ENCODE data around the gene SPRR4.

DNA sequence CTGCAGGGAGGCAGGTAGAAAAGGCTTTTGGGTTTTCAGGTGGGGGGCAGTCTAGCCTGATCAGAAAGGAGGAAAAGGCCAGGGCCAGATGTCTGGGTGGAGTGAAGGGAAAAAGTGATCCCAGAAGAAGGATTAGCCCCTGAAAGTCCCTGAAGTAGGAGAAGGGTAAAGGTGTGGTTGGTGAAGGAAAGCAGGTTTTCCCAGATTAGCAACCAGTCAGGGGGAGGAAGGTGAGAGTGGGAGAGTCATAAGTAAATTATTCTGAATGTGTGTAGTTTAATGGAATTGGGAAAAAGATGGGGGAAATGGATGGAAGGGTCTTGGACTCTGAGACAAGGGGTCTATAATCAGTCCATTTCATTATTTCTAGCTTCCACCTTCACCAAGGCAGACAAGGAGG, 12.8 kb downstream of the SPRR4 start:
- TF ChIP-seq, protein P1, sequence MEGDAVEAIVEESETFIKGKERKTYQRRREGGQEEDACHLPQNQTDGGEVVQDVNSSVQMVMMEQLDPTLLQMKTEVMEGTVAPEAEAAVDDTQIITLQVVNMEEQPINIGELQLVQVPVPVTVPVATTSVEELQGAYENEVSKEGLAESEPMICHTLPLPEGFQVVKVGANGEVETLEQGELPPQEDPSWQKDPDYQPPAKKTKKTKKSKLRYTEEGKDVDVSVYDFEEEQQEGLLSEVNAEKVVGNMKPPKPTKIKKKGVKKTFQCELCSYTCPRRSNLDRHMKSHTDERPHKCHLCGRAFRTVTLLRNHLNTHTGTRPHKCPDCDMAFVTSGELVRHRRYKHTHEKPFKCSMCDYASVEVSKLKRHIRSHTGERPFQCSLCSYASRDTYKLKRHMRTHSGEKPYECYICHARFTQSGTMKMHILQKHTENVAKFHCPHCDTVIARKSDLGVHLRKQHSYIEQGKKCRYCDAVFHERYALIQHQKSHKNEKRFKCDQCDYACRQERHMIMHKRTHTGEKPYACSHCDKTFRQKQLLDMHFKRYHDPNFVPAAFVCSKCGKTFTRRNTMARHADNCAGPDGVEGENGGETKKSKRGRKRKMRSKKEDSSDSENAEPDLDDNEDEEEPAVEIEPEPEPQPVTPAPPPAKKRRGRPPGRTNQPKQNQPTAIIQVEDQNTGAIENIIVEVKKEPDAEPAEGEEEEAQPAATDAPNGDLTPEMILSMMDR (IDR thresholded peaks at IDR 0.05) = no peak
- TF ChIP-seq POLR2A (IDR thresholded peaks at IDR 0.05) = no peak

Measured in uterus (tissue), 2 donors.